HG02981 (cell line): ENCODE results near the gene RALGPS1.

ENCODE experiments used
- ATAC-seq: cut with Tn5 transposase; IDR thresholded peaks from one replicate; pipeline ENCODE4 v1.9.1; 2021; ENCODE audit warnings: mild to moderate bottlenecking, moderate library complexity; ENCODE audit not compliant: unreplicated experiment

The RALGPS1 gene

GRCh38 chr9:127147251-127147650, 232.7 kb downstream of the RALGPS1 start:
- ATAC-seq: no peak

- ATAC-seq: no peak
Measured at GRCh38 chr9:127148014-127148413, 233.4 kb downstream of the RALGPS1 start.

- no peak for ATAC-seq
Measured at GRCh38 chr9:127149010-127149409, 234.4 kb downstream of the RALGPS1 start.

GRCh38 chr9:127149463-127150390, 235.1 kb downstream of the RALGPS1 start:
- ATAC-seq: no peak

DNA sequence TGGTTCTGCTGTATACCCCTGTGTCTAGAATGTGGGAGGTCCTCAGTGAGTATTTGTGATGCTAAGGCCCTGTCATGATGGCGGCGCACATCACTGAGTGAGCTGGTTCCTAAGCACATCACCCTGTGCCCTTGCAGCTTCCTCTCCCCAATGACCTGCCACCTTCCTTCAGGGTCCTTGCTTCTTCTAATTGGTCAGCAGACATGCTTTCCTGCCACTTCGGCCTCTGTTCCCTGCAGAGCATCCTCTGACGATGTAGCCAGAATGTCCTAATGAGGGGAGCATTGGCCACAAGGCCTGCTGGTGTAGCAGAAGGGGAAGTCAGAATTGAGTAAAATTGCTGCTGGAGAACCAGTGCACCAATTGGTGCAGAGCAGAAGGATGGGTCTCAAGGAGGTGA, 238.9 kb downstream of the RALGPS1 start:
- ATAC-seq: no peak

DNA sequence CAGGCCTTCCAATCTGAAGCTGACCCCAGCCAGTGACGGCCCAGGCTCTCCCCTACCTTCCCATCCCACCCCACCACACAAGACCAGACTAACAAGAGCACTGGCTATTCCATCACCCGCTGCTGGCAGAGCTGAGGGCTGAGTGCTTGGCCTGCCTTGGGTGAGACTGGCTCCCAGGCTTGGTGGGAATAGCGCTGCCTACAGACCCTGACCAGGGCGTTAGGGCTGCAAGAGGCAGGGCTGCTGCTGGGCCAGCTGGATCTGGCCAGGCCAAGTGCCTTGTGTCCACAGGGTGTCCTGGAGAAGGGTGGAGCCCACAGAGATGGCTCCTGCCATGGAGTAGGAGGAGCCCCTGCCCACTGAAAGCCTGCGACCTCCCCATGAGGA, 239.4 kb downstream of the RALGPS1 start:
- no peak for ATAC-seq

DNA sequence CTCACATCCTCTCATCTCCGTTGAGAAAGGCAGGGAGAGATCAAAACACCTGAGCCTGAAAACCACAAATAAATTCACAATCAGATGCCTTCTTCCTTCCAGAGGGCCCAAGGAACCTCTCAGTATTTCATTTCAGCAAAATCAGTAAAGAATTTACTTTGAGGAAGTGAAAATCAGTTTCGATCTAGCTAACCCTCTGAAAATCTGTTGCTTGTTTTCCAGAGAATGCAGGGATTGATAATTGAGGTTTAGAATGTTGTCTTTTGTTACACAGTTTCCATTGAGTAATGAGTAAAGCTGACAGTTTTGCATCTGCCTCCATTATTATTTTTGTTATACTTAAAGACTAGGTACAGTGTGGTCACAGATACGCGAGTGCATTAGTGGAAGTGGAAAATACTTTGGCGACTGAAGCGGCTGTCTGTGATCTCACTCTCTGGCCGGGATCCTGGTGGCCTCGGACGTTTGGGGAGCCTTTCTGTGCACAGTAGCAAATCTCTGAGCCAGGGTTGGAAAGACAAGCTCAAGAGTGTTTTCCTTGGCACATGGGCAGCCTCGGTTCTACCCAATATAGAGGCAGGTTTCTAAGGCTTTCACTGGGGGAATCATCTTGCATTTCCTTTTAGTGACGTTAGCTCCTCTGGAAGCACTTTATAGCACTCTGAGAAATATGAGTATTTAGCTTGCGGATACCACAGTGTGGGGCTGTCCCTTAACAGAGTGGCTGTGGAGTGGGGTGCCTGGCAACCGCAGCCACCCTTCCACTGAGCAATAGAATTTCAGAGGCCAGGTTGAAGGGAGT, 240.0 kb downstream of the RALGPS1 start:
- peak; percentile 57 for ATAC-seq

DNA sequence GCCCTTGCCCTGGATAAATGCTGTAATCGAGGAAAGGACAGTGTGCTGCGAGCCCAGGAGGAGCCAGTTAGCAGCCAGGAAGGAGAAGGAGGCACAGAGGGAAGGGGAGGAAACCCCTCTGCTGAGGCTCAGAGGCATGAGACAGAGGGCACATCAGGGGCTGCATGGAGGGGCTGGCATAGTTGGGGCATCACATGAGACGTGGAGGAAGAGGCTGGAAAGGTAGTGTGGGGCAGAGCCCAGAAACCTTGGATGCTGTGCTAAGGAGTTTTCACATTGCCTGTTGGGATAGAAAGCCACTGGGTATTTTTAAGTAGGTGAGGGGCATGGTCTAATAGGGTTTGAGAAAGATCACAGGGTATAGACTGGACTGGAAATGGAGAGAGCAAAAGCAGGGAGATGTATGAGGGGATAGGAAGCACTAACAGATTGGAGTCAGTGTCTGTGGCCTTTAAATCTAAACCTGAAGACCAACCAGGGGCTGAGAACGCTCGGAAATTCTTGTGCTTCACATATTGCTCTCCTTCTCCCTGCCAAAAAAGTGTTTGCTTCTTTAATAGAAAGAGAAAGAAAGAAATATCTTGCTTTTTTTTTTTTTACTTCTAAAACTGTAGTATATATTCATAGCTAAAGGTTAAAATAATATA, 240.9 kb downstream of the RALGPS1 start:
- ATAC-seq: no peak

DNA sequence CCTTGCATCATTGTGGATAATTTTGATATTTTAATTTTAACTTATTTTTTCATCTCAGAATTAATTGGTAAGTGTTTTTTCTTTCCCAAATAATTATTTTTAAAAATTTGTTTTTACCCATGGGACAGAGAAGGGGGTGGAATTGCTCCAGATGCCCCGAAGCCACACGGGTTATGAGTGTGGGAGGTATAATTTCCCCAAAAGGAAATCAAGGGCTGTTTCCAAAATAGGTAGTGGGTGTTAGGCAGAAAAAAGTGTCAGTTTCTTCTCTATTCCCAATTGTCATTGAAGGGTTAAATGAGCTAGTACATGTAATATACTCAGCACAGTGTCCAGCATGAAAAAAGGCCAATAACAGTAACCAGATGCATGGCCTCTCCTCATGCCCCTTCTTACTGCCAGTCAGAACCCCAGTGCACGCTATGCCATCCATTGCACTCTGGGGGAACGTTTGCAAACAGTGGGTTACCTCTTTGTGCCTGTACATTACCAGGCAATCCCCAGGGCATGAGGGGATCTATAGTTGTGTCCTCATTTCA, 244.3 kb downstream of the RALGPS1 start:
- ATAC-seq: no peak

DNA sequence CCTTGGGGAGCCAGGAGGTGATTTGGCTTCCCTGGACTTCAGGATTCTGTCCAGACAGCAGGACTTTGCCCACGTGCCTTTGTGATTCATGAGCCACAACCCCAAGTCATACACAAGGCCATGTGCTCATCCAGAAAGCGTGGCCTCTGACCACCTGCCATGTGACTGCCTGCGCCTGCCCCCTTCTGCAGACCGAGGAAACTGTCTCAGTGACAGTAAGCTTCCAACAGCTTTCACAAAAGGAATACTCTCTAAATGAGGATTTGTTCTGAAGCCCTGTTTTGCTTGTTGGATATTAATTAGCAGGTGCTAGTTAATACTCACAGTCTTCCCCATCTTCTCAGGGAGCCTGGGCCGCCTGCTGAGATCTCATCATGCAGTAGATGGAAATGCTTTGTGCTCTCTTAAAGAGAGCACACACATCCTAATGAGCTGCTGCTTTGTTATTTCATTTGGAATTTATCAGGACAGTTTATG, 244.8 kb downstream of the RALGPS1 start:
- ATAC-seq: no peak

- ATAC-seq: no peak
Measured at GRCh38 chr9:127159949-127160610, 245.5 kb downstream of the RALGPS1 start.

GRCh38 chr9:127161081-127161624, 246.6 kb downstream of the RALGPS1 start:
- ATAC-seq: no peak

- no peak for ATAC-seq
Measured at GRCh38 chr9:127162046-127162863, 247.7 kb downstream of the RALGPS1 start.

DNA sequence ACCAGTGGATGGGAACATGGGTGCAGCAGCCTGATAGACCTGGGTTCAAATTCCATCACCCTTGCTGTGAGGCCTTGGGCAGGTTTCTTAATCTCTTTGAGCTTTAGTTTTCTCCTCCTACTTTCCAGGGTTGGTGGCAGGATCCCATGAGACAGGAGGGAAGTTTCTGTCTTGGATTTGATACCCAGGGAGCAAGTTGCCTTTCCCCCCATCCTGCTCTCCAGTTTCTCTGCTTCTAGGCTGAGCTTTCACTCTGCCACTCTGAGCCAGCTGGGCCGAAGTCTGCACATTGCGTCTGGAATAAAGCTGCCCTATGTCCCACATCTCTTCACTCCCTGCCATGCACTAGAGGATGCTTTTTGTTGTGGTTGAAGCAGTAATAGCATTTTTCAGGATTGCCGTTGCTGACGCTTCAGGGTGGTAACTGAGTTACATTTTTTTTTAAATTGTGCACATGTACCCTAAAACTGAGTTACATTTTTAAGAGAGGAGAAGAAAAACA, 248.3 kb downstream of the RALGPS1 start:
- ATAC-seq: no peak

- ATAC-seq: no peak
Measured at GRCh38 chr9:127163409-127163808, 248.8 kb downstream of the RALGPS1 start.

- ATAC-seq: no peak
Measured at GRCh38 chr9:127165116-127165515, 250.5 kb downstream of the RALGPS1 start.

- peak; percentile 7 for ATAC-seq
Measured at GRCh38 chr9:127166111-127166510, 251.5 kb downstream of the RALGPS1 start.

DNA sequence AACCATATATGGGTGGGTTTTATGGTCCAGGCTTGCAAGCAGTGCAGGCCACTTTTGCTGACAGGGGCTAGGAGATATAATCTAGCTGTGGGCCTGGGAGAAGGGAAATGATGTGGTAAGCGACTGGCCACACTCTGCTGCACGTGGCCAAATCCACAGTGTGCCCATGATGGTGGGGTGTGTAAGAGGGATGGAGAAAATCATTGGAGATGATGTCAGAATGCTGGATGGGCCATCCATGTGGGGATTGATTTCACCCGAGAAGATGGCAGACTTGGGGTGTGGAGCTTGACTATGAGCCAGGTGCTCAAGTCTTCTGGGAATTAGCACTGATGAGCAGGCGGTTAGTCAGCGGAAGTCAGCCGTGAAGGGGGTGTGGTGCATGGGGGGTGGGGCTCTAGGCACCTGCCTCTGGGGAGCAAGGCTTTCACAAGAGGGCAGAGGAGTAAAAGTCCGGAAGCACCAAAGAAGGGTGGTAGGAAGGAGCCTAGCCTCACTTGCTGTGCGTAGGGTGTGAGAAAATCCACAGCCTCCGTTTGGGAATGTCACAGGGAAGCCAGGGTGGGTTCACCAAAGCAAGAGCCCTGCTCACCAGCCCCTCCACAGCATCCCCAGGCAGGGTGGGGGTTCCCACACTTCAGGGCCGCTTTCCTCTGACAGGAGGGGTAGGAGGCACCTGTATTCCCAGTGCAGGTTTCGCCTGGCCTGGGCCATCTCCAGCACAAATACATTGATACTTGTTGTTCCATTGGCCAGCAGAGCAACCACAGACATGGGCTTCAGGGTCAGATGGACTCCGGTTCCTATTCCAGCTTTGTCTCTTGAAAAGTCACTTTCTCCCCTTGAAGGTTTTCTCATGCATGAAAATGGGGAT, 252.3 kb downstream of the RALGPS1 start:
- peak; percentile 65 for ATAC-seq
